IPS-NIHi11 (cell line): ENCODE results near the gene ZACN.

Experiments used
- DNase-seq: peaks from one replicate; pipeline ENCODE4 v3.0.0; 2012; ENCODE audit warnings: mixed read lengths, low spot score

ZACN gene

GRCh38 chr17:76082326-76083251, 3.6 kb downstream of the ZACN start:
- DNase-seq = no peak

DNA sequence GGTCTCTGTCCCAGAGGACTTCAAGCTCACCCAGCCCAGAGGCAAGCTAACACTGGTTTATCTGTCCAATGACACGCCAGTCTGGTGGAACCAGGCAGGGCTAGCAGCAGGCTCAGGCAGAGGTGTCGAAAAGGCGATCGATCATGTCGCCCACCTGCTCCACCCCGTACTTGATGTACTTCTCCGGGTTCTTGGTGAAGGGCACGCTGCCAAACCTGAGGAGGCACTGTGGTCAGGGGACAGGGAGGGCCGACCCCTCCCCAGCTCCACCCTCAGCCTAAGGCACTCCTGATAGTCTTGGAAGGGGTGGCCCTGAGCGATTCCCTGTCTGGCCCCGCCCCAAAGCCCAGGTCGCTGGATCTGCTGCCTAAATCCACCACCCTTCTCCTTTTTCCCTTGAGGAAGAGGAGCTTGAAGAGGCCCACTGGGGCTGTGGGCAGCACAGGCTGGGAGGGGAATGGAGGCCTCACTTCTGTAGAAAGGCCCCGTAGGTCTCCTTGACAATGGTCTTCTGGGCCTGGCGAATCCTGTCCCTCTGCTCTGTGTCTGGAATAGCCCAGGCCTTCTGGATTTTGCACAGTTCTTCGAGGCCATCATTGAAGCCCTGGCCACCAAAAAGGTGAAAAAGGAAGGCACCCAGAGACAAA, 4.7 kb downstream of the ZACN start:
- DNase-seq = no peak

DNA sequence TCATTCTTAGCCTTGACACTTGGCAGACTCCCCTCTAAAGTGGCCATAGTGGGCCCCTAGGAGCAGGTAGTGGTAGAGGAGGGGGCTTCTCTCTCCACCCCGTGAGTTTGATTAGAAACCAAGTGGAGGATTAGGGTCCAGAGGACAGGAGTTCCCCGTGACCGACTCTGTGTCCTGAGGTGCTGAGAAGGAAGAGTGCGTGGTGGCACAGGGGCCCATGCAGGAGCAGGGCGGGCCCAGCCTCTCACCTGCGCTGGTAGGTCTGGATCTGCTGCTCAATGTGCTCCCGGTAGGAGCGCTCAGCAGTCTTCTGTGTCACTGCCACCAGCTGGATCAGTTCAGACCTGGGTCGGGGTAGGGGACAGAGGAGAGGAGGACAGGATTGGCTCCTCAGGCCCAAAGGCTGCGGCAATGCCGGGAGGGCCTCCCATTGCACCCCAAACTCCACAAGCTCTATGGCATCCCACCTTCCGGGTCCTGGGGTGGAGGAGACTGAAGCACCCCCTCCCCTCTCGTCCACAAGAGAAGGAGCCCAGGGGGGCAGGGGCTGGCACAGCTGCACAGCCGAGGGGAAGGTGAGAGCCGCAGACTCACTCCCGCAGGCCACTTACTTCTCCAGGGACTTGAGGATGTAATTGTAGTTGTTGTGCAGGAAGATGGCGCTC, 6.2 kb downstream of the ZACN start:
- no peak for DNase-seq

DNA sequence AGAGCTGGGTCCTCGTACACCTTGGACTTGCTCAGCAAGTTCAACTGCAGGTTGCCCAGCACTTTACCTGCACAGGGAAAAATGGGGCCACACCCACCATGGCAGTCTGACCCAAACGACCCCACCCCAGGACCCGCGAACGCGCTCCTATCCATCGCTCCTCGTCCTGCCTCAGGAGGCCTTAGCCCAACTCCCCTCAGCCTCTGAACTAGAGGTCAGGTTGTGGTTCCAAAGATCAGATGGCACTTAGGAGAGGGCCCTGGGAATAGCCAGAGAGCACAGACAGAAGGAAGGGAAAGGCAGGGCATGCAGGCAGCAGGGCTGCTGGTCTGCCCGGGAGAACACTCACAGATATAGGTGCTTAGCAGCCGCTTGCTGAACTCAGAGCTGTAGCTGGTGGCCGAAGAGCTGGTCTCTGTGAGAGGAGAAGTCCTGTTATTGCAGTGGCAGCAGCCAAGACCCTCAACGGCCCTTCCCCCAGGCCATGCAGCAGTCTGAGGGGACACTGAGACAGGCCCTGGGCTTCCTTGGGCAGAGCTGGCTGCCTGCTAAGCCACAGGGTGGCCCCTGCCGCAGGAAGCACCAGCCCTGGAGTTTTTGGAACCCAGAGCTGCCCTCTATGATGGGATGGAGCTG, 6.9 kb downstream of the ZACN start:
- no peak for DNase-seq

DNA sequence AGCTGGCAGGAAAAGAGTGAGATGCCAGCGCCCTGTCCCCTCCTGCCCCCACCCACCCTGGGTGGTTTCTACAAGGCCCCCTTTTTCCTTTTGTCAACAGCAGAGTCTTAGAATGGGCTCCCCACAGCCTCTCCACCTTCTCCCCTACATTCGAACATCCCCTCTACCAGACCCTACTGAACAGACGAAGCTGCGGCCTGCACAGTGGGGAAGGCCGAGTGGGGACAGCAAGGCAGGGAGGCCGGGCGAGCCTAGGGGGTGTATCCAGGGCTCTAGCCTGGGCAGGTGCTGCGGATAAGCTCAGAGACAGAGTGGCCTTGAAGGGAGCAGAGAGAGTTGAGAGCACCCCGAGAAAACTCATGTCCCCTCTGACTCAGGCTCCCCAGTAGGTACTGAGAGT, 7.4 kb downstream of the ZACN start:
- no peak for DNase-seq

- DNase-seq = no peak
Measured at GRCh38 chr17:76087531-76087930, 8.5 kb downstream of the ZACN start.

- DNase-seq = peak; percentile 79
Measured at GRCh38 chr17:76088041-76088867, 9.3 kb downstream of the ZACN start.

GRCh38 chr17:76088868-76089576, 10.0 kb downstream of the ZACN start:
- no peak for DNase-seq

GRCh38 chr17:76089680-76090516, 10.9 kb downstream of the ZACN start:
- no peak for DNase-seq

GRCh38 chr17:76090517-76091129, 11.6 kb downstream of the ZACN start:
- no peak for DNase-seq

GRCh38 chr17:76091526-76092286, 12.7 kb downstream of the ZACN start:
- DNase-seq = peak; percentile 7

DNA sequence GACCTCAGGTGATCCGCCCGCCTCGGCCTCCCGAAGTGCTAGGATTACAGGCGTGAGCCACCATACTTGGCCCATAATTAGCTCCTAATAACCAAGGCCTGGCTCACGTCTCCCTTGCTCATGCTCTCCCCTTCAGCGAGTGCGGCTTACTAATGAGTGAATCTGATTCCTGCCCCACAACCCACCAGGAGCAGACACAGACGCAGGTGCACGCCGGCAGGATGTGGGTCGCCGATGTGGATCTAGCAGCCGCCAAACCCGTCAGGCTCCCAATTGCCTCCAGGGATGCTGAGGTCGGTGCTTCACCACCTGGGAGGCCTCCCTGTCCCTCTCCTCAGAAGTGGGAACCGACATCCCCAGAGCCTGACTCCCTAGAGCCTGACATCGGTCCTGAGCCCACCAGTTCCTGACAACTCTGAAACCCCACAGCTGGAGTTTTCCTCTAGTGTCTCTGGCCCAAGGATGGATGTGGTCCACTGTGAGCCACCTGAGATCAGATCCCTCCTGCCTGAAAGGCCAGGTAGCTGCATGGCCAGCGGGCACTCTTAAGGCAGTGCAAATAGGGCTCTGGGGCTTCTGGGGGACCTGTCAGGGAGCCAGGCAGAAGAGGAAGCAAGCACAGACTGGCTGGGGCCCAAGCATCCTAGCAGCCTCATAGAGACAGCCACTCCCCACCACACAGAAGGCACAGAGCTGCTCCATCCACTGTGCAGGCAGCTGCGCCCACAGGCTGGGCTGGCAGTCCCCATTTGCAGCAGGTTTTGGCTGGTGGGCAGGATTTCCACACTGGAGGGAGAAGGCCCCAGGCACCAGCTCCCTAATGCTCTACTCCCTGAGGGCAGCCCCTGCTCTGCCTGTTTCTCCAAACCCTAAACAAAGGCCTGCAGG, 13.8 kb downstream of the ZACN start:
- peak; percentile 4 for DNase-seq

GRCh38 chr17:76094046-76094445, 15.1 kb downstream of the ZACN start:
- DNase-seq = no peak

DNA sequence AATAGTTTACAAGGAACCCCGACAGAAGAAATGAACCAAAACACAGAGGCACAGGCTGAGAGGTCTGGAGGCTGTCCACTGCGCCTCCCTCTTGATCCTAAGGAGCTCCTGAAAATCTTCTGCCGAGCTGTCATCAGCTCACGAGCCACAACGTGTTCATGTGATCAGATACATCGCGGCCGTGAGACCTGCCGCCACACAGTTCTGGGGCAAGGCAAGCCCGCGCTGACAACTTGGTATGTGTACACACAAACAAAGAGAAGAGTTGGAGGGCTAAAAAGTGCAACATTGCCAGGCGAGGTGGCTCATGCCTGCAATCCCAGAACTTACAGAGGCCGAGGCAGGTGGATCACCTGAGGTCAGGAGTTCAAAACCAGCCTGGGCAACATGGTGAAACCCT, 17.0 kb downstream of the ZACN start:
- DNase-seq = no peak

DNA sequence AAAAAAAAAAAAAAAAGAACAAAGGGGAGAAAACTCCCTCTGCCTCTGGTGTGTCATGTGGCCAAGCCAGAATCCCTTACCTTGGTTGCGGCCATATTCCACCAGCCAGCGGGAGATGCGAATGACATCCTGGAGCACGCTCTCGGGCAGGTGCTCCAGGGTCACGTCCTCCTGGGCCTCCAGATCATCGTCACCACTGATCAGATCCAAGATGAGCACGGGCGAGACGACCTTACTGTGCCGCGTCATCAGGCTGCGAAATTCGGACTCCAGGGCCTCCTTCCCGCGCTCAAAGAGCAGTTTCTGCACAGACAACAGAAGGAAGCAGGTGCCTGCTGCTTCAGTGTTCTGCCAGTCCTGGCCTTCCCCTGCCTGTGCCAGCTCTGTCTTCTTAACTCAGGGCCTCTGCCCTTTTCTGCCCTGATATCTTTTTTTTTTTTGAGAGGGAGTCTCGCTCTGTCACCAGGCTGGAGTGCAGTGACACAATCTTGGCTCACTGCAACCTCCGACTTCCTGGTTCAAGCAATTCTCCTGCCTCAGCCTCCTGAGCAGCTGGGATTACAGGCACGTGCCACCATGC, 18.8 kb downstream of the ZACN start:
- no peak for DNase-seq

DNA sequence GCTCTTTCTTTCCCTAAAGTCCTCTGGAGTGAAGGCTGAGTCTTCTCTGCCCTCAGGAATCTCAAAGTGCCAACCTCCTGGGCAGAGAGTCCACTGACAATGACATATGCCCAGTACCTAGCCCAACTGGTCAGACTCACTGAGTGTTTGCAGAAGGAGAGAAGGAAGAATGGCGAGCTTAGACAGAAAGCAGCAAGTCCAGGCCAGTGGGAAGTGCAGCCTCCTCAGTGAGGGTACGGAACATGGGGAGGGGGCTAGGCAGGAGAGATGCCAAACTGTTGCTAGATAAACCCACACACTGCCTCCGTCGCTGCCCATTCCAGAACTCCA, 23.9 kb downstream of the ZACN start:
- no peak for DNase-seq
